ENCODE measurements around the gene RABGAP1L.

RABGAP1L gene

DNA sequence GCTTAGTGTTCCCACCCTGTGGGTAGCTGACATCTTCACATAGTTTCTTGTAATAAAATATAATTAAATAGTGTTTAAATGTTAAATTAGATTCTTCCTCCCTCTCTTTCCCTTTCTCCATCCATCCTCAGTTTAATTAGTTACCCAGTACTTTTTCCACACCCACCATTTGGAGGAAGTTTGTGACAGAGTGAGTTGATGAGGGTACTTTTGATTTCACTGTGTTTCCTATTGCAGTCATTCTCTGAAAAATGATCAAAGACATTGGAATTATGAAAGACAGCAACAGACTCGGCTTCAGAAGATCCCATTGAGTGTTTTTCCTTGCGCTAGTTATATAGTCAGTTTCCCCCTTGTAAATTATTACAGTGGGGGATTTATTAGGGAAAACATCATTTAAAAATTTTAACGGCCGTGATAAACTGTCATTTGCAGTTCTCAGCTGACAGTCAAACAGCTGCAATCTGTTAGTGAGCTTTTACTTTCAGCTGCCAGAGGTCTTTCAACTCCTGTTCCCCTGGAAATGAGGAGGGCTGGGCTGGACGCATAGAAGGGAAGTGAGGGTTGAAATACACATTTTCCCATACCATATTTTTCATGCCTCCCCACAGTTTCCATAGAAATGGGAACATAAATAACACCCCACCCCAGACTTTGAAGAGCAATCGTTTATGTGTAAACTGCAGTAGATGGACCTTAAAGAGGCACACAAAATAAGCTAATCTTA lies 779.1 kb downstream of the RABGAP1L start:
- no peak overlapping the region for H3K4me3 ChIP-seq (ENCODE audit: low read length)
- H3K27me3 ChIP-seq (ENCODE audit: insufficient read depth, low read length), result no peaks in the 10 kb centered on the region
- H3K36me3 ChIP-seq (ENCODE audit: insufficient read depth, low read length), result no peaks in the 10 kb centered on the region
- no peaks in the 10 kb centered on the region for H3K9me3 ChIP-seq (ENCODE audit: low read length)
- no peaks in the 10 kb centered on the region for H3K4me1 ChIP-seq (ENCODE audit: insufficient read depth, low read length)
- no peak overlapping the region for H2AFZ ChIP-seq (ENCODE audit: low read depth, low read length)

DNA sequence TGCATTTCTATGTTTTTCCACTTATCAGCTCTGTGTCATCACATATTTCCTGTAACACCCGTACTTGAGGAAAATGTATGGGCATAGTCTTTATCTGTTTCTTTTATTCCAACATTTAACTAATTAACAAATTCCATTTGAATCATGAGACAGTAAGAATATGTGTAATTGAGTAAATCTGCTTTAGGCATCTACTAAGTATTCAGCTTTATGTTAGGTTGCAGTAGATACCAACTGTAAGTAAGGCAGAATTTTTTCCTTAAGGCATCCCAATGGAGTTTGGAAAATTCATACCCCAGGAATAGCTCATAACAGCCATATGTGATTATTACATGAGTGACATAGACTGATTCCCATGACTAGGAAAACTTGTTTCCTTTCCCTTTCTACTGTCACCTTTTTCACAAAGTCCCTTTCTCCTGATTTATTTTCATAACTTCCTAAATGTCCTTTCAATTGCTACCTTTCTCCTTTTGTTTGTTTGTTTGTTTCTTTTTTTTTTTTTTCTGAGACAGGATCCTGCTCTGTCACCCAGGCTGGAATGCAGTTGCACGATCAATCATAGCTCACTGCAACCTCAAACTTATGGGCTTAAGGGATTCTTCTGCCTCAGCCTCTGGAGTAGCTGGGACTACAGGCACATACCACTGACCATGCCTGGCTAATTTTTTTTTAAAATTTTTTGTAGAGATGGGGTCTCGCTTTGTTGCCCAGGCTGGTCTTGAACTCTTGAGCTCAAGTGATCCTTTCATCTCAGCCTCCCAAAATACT lies 780.6 kb downstream of the RABGAP1L start:
- no peaks in the 10 kb centered on the region for H3K4me1 ChIP-seq (ENCODE audit: insufficient read depth, low read length)
- H3K4me3 ChIP-seq (ENCODE audit: low read length), result no peak overlapping the region
- no peaks in the 10 kb centered on the region for H3K9me3 ChIP-seq (ENCODE audit: low read length)

DNA sequence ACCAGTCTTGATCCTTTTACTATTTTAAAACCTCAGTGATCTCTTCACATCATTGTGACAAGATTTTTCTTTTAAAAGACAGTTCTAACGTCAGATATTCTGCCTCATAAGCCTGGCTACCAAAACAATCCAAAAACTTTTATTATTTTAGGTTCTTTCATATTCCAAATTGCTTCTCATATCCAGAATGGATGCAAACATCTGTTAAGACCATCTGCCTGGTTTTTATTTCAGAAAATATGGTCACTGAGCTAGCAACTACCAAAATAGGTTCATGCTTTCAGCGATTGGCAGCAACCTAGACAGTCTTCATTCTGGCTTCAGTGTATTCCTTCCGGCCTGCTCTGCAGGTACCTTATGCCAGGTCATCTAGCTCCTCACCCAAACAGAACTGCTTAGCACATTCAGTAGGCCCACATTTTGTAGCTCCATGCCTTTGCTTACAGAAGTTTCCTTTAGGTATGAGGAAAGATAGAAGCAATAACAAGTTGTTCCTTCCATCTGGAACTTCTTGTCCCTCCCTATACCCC lies 781.4 kb downstream of the RABGAP1L start:
- no peak overlapping the region for H2AFZ ChIP-seq (ENCODE audit: low read depth, low read length)
- no peaks in the 10 kb centered on the region for H3K27me3 ChIP-seq (ENCODE audit: insufficient read depth, low read length)
- H3K9me3 ChIP-seq (ENCODE audit: low read length), result no peaks in the 10 kb centered on the region

More for the DNA sequence above, 780.6 kb downstream of the RABGAP1L start:
- Histone ChIP-seq H3K36me3 (ENCODE audit: insufficient read depth, low read length) (no peaks in the 10 kb centered on the region), H2AFZ (ENCODE audit: low read depth, low read length) (no peak overlapping the region), H3K27me3 (ENCODE audit: insufficient read depth, low read length) (no peaks in the 10 kb centered on the region)

DNA sequence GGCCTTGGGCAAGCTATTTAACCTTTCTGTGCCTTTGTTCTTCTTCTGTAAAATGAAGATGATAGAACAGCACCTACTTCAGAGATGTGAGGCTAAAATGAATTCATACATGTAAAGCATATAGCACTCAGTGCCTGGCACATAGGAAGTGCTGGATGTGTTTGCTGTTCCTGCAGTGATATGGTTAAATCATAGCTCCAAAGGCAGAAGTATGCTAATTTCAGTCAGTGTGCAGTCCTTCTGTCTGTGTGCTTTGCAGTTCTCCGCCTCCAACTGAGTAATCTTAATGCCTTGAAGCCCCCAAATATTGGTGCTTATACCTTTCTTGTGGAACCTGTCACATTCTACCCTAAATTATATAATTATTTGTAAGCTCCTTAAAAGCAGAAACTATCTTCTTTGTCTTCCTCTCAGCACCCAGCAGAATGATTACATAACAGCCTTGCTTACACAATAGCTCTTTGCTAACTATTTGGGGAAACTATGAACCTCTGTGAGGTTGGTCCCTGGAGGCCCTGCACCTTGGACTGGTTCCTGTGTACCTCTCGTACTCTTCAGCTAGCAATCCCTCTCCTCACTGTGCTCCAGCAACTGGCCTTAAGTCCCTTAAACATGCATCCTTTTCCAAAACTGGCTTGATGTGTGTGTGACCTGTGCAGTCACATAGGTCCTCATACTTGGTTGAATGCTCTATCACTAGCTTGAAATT lies 783.4 kb downstream of the RABGAP1L start:
- H2AFZ ChIP-seq (ENCODE audit: low read depth, low read length), result no peak overlapping the region
- H3K9me3 ChIP-seq (ENCODE audit: low read length), result no peaks in the 10 kb centered on the region
- H3K36me3 ChIP-seq (ENCODE audit: insufficient read depth, low read length), result no peaks in the 10 kb centered on the region
- H3K4me3 ChIP-seq (ENCODE audit: low read length), result no peak overlapping the region
- H3K4me1 ChIP-seq (ENCODE audit: insufficient read depth, low read length), result no peaks in the 10 kb centered on the region
- no peaks in the 10 kb centered on the region for H3K27me3 ChIP-seq (ENCODE audit: insufficient read depth, low read length)

More for the DNA sequence above, 781.4 kb downstream of the RABGAP1L start:
- no peak overlapping the region for H3K4me3 ChIP-seq (ENCODE audit: low read length)
- no peaks in the 10 kb centered on the region for H3K36me3 ChIP-seq (ENCODE audit: insufficient read depth, low read length)
- no peaks in the 10 kb centered on the region for H3K4me1 ChIP-seq (ENCODE audit: insufficient read depth, low read length)

DNA sequence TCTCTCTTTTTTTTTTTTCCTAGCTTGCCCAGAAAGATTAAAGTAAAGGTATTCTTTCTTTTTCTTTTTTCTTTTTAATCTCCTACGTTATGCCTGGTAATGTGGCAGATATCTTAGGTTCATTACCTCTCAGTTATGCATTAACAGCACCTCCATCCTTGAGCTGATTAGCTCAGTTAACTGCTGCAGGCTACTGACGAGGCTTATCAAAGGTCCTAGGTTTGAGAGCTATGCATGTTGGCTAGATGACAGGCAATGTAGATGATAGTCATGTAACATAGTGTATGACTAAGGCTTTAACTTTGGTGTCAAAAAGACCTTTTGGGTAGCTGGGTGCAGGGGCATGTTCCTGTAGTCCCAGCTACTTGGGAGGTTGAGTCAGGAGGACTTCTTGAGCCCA lies 786.7 kb downstream of the RABGAP1L start:
- Histone ChIP-seq H3K4me3 (ENCODE audit: low read length) (no peak overlapping the region), H2AFZ (ENCODE audit: low read depth, low read length) (no peak overlapping the region), H3K9me3 (ENCODE audit: low read length) (no peaks in the 10 kb centered on the region), H3K27me3 (ENCODE audit: insufficient read depth, low read length) (no peaks in the 10 kb centered on the region), H3K36me3 (ENCODE audit: insufficient read depth, low read length) (no peaks in the 10 kb centered on the region), H3K4me1 (ENCODE audit: insufficient read depth, low read length) (no peaks in the 10 kb centered on the region)

DNA sequence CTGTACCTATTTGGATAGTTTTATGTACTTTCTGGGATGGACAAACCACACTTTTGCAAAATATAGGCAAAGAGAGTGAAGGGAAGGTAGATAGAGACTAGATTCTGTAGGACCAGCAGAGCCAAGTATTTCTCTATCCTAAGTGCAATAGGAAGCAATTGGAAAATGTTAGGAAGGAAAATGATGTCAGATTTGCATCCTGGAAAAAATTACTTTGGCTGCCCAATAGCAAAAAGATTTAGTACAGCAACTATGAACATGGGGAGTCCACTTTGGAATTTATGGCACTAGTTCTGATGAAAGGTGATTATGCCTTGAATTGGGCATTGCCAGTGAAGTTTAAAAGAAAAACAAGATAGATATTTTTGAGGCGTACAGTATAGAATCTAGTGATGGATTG lies 789.7 kb downstream of the RABGAP1L start:
- H3K9me3 ChIP-seq (ENCODE audit: low read length), result no peaks in the 10 kb centered on the region
- no peaks in the 10 kb centered on the region for H3K27me3 ChIP-seq (ENCODE audit: insufficient read depth, low read length)
- H3K36me3 ChIP-seq (ENCODE audit: insufficient read depth, low read length), result no peaks in the 10 kb centered on the region
- no peak overlapping the region for H2AFZ ChIP-seq (ENCODE audit: low read depth, low read length)
- H3K4me3 ChIP-seq (ENCODE audit: low read length), result no peak overlapping the region
- H3K4me1 ChIP-seq (ENCODE audit: insufficient read depth, low read length), result peaks cover 12% of the 10 kb centered on the region

DNA sequence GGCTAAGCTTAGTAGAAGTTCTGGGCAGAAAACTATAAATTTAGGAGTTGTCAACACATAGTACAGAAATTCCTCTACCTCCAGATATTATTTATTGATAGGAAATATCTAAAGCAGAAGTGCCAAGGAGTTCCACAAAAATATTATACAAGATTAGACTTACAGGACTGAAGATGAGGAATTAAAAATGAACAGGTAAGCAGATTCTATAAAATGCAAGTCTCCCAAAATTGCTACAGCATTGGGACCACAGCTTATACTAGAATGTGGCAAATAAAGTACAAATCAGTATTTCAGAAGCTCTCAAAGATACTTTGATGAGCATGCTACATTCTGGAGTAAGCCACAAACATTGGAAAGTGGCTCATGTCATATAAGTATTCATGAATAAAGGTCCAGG lies 790.3 kb downstream of the RABGAP1L start:
- Histone ChIP-seq H3K9me3 (ENCODE audit: low read length) (no peaks in the 10 kb centered on the region), H3K36me3 (ENCODE audit: insufficient read depth, low read length) (no peaks in the 10 kb centered on the region), H3K4me1 (ENCODE audit: insufficient read depth, low read length) (peaks cover 15% of the 10 kb centered on the region), H3K4me3 (ENCODE audit: low read length) (no peak overlapping the region), H2AFZ (ENCODE audit: low read depth, low read length) (no peak overlapping the region), H3K27me3 (ENCODE audit: insufficient read depth, low read length) (no peaks in the 10 kb centered on the region)

DNA sequence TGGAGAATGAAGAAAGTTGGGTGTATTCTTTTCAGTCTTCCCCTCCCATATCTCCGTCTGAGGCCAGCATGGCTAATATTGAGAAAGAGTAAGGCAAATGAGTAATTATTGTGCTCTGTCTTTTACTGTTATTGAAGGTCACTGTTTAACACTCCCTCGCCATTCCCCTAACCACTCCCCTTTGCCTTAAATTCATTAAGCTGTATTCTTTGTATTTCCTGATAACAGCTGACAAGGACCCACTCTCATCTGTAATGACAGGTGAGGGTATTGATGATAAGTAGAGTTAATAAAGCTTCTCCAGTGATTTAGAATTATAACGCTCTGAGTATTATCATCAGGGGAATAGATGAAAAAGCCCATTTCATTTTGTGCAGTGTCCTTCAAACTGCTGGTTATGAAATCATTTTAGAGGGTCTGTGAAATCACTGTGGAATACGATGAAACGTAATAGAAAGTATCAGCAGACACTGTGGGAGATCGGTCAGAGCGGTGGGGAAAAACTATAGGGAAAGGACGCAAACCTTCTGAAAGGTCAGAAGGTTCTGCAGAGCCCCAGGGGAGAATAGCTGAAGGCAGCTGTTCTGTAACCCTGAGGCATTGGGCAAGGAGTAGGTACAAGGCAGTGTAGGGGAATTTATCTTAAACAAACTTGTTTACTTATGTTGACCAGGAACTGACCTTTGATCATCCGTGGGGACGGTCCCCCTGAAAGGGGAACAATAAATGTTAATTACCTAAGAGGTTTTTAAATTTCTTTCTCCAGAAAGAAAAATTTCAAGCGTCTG lies 794.2 kb downstream of the RABGAP1L start:
- H3K9me3 ChIP-seq (ENCODE audit: low read length), result no peaks in the 10 kb centered on the region
- no peak overlapping the region for H3K4me3 ChIP-seq (ENCODE audit: low read length)
- H3K36me3 ChIP-seq (ENCODE audit: insufficient read depth, low read length), result no peaks in the 10 kb centered on the region
- no peaks in the 10 kb centered on the region for H3K27me3 ChIP-seq (ENCODE audit: insufficient read depth, low read length)
- H3K4me1 ChIP-seq (ENCODE audit: insufficient read depth, low read length), result peaks cover 15% of the 10 kb centered on the region
- H2AFZ ChIP-seq (ENCODE audit: low read depth, low read length), result no peak overlapping the region

DNA sequence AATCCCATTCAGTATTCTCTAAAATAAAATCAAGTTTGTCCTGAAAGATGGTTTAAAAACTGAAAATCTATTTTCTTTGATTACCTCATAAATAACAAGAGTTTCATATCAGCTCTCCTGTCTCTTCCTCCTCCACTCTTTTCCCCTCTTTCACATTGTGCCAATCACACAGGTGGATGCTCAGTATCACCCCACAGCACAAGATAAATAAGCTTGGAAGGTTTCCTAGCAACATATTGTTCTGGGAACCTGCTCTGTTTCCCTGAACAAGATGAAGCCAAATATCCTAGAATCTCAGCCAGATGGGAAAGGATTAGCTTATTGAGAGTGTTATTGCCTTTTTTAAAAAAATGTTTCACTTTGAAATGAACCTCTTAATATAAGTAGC lies 794.7 kb downstream of the RABGAP1L start:
- Histone ChIP-seq H3K27me3 (ENCODE audit: insufficient read depth, low read length) (no peaks in the 10 kb centered on the region), H3K4me3 (ENCODE audit: low read length) (no peak overlapping the region)

DNA sequence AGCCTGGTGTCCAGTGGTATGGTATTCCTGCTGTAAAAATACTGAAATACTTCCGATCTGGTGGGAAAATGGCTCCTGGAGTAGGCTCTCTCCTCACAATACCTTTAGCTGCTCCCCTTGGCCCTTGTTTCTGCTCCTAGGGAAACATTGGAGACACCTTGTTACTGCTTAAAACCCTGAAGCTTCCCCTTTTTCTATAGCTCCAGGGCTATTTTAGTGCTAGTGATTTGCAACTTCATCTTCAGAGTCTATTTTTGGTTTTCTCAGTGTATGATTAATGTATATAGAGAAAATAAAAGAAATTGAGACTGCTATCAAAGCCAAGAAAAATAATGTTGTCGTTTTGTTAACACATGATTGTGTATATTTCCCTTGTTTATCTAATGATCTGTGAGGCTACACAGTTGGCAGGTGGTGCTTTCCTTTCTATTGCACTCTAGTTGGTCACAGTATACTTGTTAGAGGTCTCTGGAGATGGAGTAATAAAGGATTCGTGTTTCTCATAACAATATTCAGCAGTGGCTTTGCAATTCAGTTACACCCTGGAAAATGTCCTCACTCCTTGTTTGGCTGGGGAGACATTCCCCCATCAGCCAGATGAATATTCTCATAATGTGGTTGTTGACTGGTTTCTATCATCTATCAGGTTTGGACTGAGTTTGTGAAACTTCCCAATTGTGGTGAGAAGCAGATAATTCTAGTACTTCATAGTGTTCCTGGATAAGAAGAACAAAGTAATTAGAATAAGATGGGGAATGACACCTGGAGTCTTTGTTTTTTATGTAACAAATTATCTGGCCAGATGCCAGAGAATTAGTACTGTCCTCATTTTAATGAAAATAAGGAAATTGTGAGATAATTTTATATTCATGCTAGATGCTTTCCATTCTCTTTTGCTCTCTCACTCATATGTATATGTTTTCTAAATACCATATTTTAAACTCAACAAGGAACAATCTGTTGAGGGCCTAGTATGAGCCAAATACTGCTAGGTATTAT lies 795.6 kb downstream of the RABGAP1L start:
- peaks cover 15% of the 10 kb centered on the region for H3K4me1 ChIP-seq (ENCODE audit: insufficient read depth, low read length)
- no peak overlapping the region for H2AFZ ChIP-seq (ENCODE audit: low read depth, low read length)
- H3K9me3 ChIP-seq (ENCODE audit: low read length), result no peaks in the 10 kb centered on the region
- no peaks in the 10 kb centered on the region for H3K36me3 ChIP-seq (ENCODE audit: insufficient read depth, low read length)
- no peaks in the 10 kb centered on the region for H3K27me3 ChIP-seq (ENCODE audit: insufficient read depth, low read length)
- no peak overlapping the region for H3K4me3 ChIP-seq (ENCODE audit: low read length)

More for the DNA sequence above, 794.7 kb downstream of the RABGAP1L start:
- Histone ChIP-seq H3K4me1 (ENCODE audit: insufficient read depth, low read length) (peaks cover 15% of the 10 kb centered on the region), H2AFZ (ENCODE audit: low read depth, low read length) (no peak overlapping the region), H3K36me3 (ENCODE audit: insufficient read depth, low read length) (no peaks in the 10 kb centered on the region), H3K9me3 (ENCODE audit: low read length) (no peaks in the 10 kb centered on the region)

DNA sequence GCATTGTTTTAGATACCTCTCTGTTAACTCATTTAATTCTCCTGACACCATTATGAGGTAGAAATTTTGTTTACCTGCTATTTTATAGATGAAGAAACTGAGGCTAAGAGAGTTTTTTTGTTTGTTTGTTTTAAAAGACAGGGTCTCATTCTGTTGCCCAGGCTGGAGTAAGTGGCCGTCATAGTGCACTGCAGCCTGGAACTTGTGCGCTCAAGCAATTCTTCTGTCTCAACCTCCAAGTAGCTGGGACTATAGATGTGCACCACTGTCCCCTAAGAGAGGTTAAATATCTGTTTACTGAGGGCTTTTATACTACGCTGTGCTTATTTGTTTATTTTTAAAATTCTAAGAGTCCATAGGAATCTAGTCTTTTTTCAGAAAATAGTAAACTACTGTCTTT lies 796.8 kb downstream of the RABGAP1L start:
- H2AFZ ChIP-seq (ENCODE audit: low read depth, low read length), result no peak overlapping the region
- peaks cover 15% of the 10 kb centered on the region for H3K4me1 ChIP-seq (ENCODE audit: insufficient read depth, low read length)
- no peaks in the 10 kb centered on the region for H3K9me3 ChIP-seq (ENCODE audit: low read length)
- no peaks in the 10 kb centered on the region for H3K27me3 ChIP-seq (ENCODE audit: insufficient read depth, low read length)
- no peaks in the 10 kb centered on the region for H3K36me3 ChIP-seq (ENCODE audit: insufficient read depth, low read length)
- no peak overlapping the region for H3K4me3 ChIP-seq (ENCODE audit: low read length)

DNA sequence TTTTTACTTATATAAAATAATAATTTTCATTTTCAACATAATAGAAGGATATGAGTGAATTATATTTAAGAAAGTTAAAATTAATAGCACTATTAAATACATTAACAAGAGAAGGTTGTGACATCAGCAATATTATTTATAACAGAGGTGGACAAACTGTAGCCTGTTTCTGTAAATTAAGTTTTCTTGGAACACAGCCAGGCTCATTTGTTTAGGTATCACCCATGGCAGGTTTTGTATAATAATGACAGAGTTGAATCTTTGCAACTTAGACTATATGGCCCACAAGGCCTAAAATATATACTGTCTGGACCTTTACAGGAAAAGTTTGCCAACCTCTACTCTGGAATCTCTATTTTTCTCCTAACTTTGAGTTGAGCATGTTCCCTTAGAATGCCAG lies 797.7 kb downstream of the RABGAP1L start:
- Histone ChIP-seq H3K27me3 (ENCODE audit: insufficient read depth, low read length) (no peaks in the 10 kb centered on the region), H3K4me3 (ENCODE audit: low read length) (no peak overlapping the region), H3K9me3 (ENCODE audit: low read length) (no peaks in the 10 kb centered on the region), H2AFZ (ENCODE audit: low read depth, low read length) (no peak overlapping the region), H3K4me1 (ENCODE audit: insufficient read depth, low read length) (peaks cover 15% of the 10 kb centered on the region), H3K36me3 (ENCODE audit: insufficient read depth, low read length) (no peaks in the 10 kb centered on the region)

Data from neuron (in vitro differentiated cells).